IPS-NIHi7 (cell line): ENCODE results near the gene ITPR1.

Experiments
- DNase-seq: peaks from one replicate; pipeline ENCODE4 v3.0.0; 2012; ENCODE audit warnings: mixed read lengths; ENCODE audit errors: extremely low spot score

ITPR1 gene

DNA sequence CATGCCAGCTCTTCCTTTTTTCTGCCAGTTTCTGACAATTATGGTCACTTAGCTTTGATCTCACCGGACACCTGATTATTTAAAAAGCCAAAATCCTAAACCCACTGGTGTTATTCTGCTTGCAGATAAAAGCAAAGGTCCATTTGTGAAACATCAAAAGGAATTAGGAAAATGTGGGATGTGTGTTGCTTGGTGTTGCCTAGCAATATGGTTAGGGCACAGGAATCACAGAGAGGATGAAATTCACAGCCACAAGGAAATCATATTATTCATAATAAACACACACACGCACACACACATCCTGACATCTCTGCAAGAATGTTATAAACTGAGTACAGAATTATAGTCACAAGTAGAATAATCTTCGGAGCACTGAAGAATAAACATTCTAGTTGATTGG lies 396.7 kb downstream of the ITPR1 start:
- no peak for DNase-seq

DNA sequence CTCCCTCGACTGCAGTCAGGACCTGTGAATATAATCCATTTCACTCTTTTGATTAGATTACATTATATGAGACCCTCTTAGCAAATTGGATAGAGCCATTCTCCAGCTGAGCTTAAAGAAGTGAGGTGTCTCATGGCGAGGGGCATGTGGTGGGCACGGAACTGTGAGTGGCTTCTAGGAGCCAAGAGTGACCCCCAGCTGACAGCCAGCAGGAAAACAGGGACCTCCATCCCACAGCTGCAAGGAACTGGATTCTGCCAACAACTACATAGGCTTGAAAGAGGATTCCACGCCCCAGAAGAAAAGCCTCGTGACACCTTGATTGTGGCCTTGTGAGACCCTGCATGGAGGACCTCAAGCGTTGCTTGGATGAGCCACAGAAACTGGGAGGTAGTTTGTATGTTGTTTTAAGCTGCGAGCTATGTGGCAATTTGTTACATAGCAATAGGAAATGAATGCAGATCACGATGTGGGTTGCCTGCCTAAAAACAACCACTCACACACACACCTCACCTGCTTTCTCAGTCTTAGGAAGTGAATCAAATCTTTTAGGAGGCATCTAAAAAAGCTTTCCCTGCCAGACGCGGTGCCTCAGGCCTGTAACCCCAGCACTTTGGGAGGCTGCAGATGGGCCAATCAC lies 401.9 kb downstream of the ITPR1 start:
- DNase-seq, result no peak

DNA sequence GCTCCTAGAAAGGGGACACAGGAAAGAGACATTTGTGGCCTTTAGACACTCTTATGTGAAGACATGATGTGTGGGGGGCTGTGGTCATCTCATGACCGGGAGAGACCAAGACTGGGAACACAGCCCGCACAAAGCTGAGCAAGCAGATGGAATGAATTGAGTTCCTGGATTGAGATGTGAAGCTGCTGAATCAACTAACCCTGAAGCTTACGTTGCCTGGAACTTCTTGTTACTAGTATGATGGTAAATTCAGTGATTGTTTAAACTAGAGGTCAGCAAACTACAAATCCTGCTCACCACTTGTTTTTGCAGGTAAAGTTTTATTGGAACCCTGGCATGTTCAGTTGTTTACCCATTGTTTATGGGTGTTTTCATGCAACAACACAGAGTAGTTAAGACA lies 402.7 kb downstream of the ITPR1 start:
- no peak for DNase-seq
